ENCODE results near the gene C11orf98. TPM values are rescaled to one million over a fixed set of nuclear protein-coding genes. Genes with fewer than 3 reads are reported as not detected.

The C11orf98 gene
- total and polyA plus RNA-seq, 12 donors, result 25.8 to 210 (median 32.8) TPM

GRCh38 chr11:62689421-62690183 lies 24.6 kb upstream of the C11orf98 start, which contains the start of gene LRRN4CL:
Gene LRRN4CL (minus strand): TSS chr11:62689530. CDS start chr11:62688508, 1,022 bp downstream.
- H3K27me3 ChIP-seq, result peaks cover 0 to 15% (median 0%) of the 10 kb centered on the region in 7 donors
- peak within 1 kb of the TSS in 8 of 10 donors; percentile 24 to 81 (median 71) for H3K27ac ChIP-seq
- intact Hi-C loops (cut with DNase I), result loop anchor here (5.0 to 10.0 kb wide), 6 partner anchors 95 to 307 kb away; partner anchors contain the start of gene TUT1 (in 1 of the 10)
- peak; percentile 80 to 92 (median 84) for ATAC-seq
- no peaks in the 10 kb centered on the region for H3K9me3 ChIP-seq
- TF ChIP-seq CTCF (IDR thresholded peaks at IDR 0.05), result no peak
- peaks cover 0 to 37% (median 19%) of the 10 kb centered on the region in 9 donors for H3K4me1 ChIP-seq
- H3K4me3 ChIP-seq, result peak within 1 kb of the TSS in 9 of 10 donors; percentile 6 to 51 (median 36)
- 36 to 45% methylated on average over 11 of the region's 11 CpGs for WGBS, 2 donors
- peaks cover 0 to 47% (median 17%) of the 10 kb centered on the region in 9 donors for H3K36me3 ChIP-seq
- peak; percentile 65 to 82 for DNase-seq

- DNase-seq (no peak), ATAC-seq (peak in 1 of 8 donors; percentile 2)
- no peak for TF ChIP-seq CTCF (IDR thresholded peaks at IDR 0.05)
- H3K27me3 ChIP-seq, result peaks cover 0 to 15% (median 0%) of the 10 kb centered on the region in 7 donors
- H3K27ac ChIP-seq, result peak overlapping the region in 7 of 10 donors; percentile 30 to 81 (median 71)
- H3K4me1 ChIP-seq, result peaks cover 0 to 33% (median 17%) of the 10 kb centered on the region in 9 donors
- peaks cover 0 to 39% (median 17%) of the 10 kb centered on the region in 9 donors for H3K36me3 ChIP-seq
- intact Hi-C loops (cut with DNase I), result no loop called here
- 53 to 60% methylated on average over 1 of the region's 1 CpG for WGBS, 2 donors
- H3K9me3 ChIP-seq, result no peaks in the 10 kb centered on the region
- peak overlapping the region in 9 of 10 donors; percentile 6 to 51 (median 36) for H3K4me3 ChIP-seq
Observed at GRCh38 chr11:62688491-62688890, 23.5 kb upstream of the C11orf98 start.

GRCh38 chr11:62687508-62688396 lies 22.7 kb upstream of the C11orf98 start:
- peak in 3 of 8 donors; percentile 32 to 67 (median 36) for ATAC-seq
- Histone ChIP-seq H3K9me3 (no peaks in the 10 kb centered on the region), H3K27ac (peak overlapping the region in 5 of 10 donors; percentile 51 to 81 (median 71)), H3K4me1 (peaks cover 0 to 33% (median 17%) of the 10 kb centered on the region in 9 donors), H3K27me3 (peaks cover 0 to 15% (median 0%) of the 10 kb centered on the region in 7 donors), H3K4me3 (peak overlapping the region; percentile 6 to 51 (median 36)), H3K36me3 (peaks cover 0 to 31% (median 11%) of the 10 kb centered on the region in 9 donors)
- no peak for DNase-seq
- WGBS, 2 donors, result 34 to 43% methylated on average over 69 to 73 of the region's 74 CpGs
- intact Hi-C loops (cut with DNase I), result no loop called here
- TF ChIP-seq CTCF (IDR thresholded peaks at IDR 0.05), result no peak

GRCh38 chr11:62682518-62682917 lies 17.5 kb upstream of the C11orf98 start:
- WGBS, 2 donors, result 93 to 97% methylated on average over 7 of the region's 7 CpGs
- Histone ChIP-seq H3K9me3 (no peaks in the 10 kb centered on the region), H3K27me3 (peaks cover 0 to 7% (median 0%) of the 10 kb centered on the region in 7 donors), H3K27ac (no peak overlapping the region), H3K36me3 (peaks cover 0 to 7% (median 4%) of the 10 kb centered on the region in 9 donors), H3K4me1 (peaks cover 8 to 31% (median 26%) of the 10 kb centered on the region in 9 donors), H3K4me3 (no peak overlapping the region)
- TF ChIP-seq CTCF (IDR thresholded peaks at IDR 0.05), result no peak
- ATAC-seq (no peak), DNase-seq (no peak)
- intact Hi-C loops (cut with DNase I), result no loop called here
